SH-SY5Y (cell line): Measurements from ENCODE around the gene HAVCR2.

Experiments used
- GATA2 ChIP-seq: IDR thresholded peaks from 2 replicates; pipeline ENCODE4 v1.6.1; 2011; ENCODE audit warnings: mild to moderate bottlenecking, low read depth, low read length
- GATA3 ChIP-seq: IDR thresholded peaks from 2 replicates; pipeline ENCODE4 v1.6.1; 2011; ENCODE audit warnings: low read depth, mild to moderate bottlenecking, low read length, moderate library complexity

- TF ChIP-seq GATA3 (no peak), GATA2 (no peak)
Observed at GRCh38 chr5:157106630-157107461, 2.0 kb downstream of the HAVCR2 start.
